Ascending aorta (tissue), 2 donors: ENCODE results near the gene POF1B. TPM values are rescaled to one million over a fixed set of nuclear protein-coding genes. Genes with fewer than 3 reads are reported as not detected.

Source experiments
- DNase-seq, 2 donors: peaks; one replicate each; pipeline ENCODE4 v3.0.0-alpha.2; 2019; ENCODE audit warnings: low spot score in 2 of 2
- H3K27ac ChIP-seq, 2 donors: fragments of 200-600 bp; sonication (generic); one replicate each; pipeline ENCODE4 v1.5.1; 2016 to 2017; ENCODE audit warnings: mild to moderate bottlenecking in 1 of 2
- H3K27me3 ChIP-seq: fragments of 200-600 bp; sonication (generic); one replicate; pipeline ENCODE4 v1.5.1; 2017
- H3K36me3 ChIP-seq, 2 donors: fragments of 200-600 bp; sonication (generic); one replicate each; pipeline ENCODE4 v1.5.1; 2016
- H3K4me1 ChIP-seq, 2 donors: fragments of 200-600 bp; sonication (generic); one replicate each; pipeline ENCODE4 v1.5.1; 2016 to 2017; ENCODE audit warnings: mild to moderate bottlenecking in 1 of 2
- H3K4me3 ChIP-seq, 2 donors: fragments of 200-600 bp; sonication (generic); one replicate each; pipeline ENCODE4 v1.5.1; 2016 to 2017; ENCODE audit warnings: mild to moderate bottlenecking in 1 of 2
- H3K9me3 ChIP-seq, 2 donors: fragments of 200-600 bp; sonication (generic); one replicate each; pipeline ENCODE4 v1.5.1; 2016
- intact Hi-C: fragments of 100-400 bp; cut with DNase I; formaldehyde crosslinking; loops from one replicate; pipeline ENCODE4 v1.15.1; 2023
- total RNA-seq: library from RNA; depleted of rRNA; stranded (reverse); fragments of >200 nt; gene quantifications from one replicate; pipeline ENCODE4 v1.1.0, GENCODE V29; 2016
- TF ChIP-seq, protein P1 (sequence below), 3 experiments: fragments of 200-600 bp in 2 of 3; fragments of 450-650 bp in 1 of 3; sonication (generic) in 2 of 3; IDR thresholded peaks; one replicate each; pipeline ENCODE4 v1.5.1; 2016 to 2019; ENCODE audit warnings: antibody characterized with exemption in 3 of 3, mild to moderate bottlenecking in 1 of 3, moderate library complexity in 1 of 3

The POF1B gene
- total RNA-seq, 1 donor from 2014 or later = 0.21 TPM

DNA sequence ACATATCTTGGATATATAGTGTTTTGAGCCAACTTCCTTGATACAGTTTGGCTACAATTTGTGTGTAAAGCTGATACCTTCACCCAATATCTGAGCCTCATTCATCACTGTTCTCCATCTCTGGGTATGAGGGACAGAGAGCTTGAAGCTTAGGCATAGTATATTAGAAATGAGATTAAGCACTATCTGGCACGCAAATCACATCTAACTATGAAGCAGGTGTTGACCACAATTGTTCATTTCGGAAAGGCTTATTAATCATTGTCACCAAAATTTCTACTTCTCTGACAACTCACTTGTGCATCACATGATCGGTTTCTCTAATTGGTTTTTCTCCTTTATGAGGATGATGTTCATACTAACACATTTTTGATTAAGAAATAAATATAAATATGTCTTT lies 2.1 kb upstream of the POF1B start:
- H3K4me3 ChIP-seq = no peak overlapping the region
- intact Hi-C loops = no loop called here
- DNase-seq = no peak
- H3K27me3 ChIP-seq = no peaks in the 10 kb centered on the region
- no peaks in the 10 kb centered on the region for H3K4me1 ChIP-seq
- no peaks in the 10 kb centered on the region for H3K36me3 ChIP-seq
- TF ChIP-seq, protein P1, sequence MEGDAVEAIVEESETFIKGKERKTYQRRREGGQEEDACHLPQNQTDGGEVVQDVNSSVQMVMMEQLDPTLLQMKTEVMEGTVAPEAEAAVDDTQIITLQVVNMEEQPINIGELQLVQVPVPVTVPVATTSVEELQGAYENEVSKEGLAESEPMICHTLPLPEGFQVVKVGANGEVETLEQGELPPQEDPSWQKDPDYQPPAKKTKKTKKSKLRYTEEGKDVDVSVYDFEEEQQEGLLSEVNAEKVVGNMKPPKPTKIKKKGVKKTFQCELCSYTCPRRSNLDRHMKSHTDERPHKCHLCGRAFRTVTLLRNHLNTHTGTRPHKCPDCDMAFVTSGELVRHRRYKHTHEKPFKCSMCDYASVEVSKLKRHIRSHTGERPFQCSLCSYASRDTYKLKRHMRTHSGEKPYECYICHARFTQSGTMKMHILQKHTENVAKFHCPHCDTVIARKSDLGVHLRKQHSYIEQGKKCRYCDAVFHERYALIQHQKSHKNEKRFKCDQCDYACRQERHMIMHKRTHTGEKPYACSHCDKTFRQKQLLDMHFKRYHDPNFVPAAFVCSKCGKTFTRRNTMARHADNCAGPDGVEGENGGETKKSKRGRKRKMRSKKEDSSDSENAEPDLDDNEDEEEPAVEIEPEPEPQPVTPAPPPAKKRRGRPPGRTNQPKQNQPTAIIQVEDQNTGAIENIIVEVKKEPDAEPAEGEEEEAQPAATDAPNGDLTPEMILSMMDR (IDR thresholded peaks at IDR 0.05) = no peak
- no peaks in the 10 kb centered on the region for H3K9me3 ChIP-seq
- no peak overlapping the region for H3K27ac ChIP-seq

GRCh38 chrX:85378461-85378860 lies 1.0 kb downstream of the POF1B start:
- intact Hi-C loops = no loop called here
- Histone ChIP-seq H3K4me1 (no peaks in the 10 kb centered on the region), H3K27ac (no peak overlapping the region), H3K36me3 (no peaks in the 10 kb centered on the region), H3K4me3 (no peak overlapping the region), H3K27me3 (no peaks in the 10 kb centered on the region), H3K9me3 (no peaks in the 10 kb centered on the region)
- TF ChIP-seq, protein P1 (IDR thresholded peaks at IDR 0.05) = no peak
- no peak for DNase-seq

GRCh38 chrX:85375333-85375738 lies 4.1 kb downstream of the POF1B start:
- no peaks in the 10 kb centered on the region for H3K27me3 ChIP-seq
- H3K4me3 ChIP-seq = no peak overlapping the region
- no peak for DNase-seq
- H3K4me1 ChIP-seq = no peaks in the 10 kb centered on the region
- no peaks in the 10 kb centered on the region for H3K9me3 ChIP-seq
- H3K36me3 ChIP-seq = no peaks in the 10 kb centered on the region
- H3K27ac ChIP-seq = no peak overlapping the region
- TF ChIP-seq, protein P1 (IDR thresholded peaks at IDR 0.05) = no peak
- intact Hi-C loops = no loop called here

GRCh38 chrX:85365370-85365995 lies 14.0 kb downstream of the POF1B start:
- no peaks in the 10 kb centered on the region for H3K27me3 ChIP-seq
- H3K4me3 ChIP-seq = no peak overlapping the region
- no peak for DNase-seq
- H3K9me3 ChIP-seq = no peaks in the 10 kb centered on the region
- intact Hi-C loops = no loop called here
- H3K36me3 ChIP-seq = no peaks in the 10 kb centered on the region
- no peak overlapping the region for H3K27ac ChIP-seq
- no peaks in the 10 kb centered on the region for H3K4me1 ChIP-seq
- TF ChIP-seq, protein P1 (IDR thresholded peaks at IDR 0.05) = no peak

- intact Hi-C loops = no loop called here
- DNase-seq = no peak
- H3K27me3 ChIP-seq = no peaks in the 10 kb centered on the region
- H3K4me1 ChIP-seq = no peaks in the 10 kb centered on the region
- H3K36me3 ChIP-seq = no peaks in the 10 kb centered on the region
- no peak overlapping the region for H3K27ac ChIP-seq
- TF ChIP-seq, protein P1 (IDR thresholded peaks at IDR 0.05) = no peak
- no peak overlapping the region for H3K4me3 ChIP-seq
- H3K9me3 ChIP-seq = no peaks in the 10 kb centered on the region
These were observed 20.4 kb downstream of the POF1B start for GRCh38 chrX:85359051-85359450.

DNA sequence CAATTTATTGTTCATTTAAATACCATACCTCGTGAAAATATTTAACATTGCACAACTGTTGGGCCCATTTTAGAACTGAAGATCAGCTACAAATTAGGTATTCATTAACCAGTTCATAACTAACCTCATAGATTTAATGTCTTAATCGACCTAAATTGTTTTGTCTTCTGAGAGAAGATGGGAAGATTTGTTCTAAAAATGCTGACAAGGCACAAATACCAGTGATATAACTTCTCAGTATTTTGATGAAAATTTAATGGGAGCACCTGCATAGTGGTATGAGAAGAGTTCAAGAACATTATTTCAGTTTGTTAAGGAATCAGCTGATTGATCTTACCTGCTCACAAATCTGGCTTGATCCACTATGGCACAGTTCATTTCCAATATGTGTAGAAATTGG lies 33.9 kb downstream of the POF1B start:
- TF ChIP-seq, protein P1 (IDR thresholded peaks at IDR 0.05) = no peak
- H3K4me3 ChIP-seq = no peak overlapping the region
- intact Hi-C loops = no loop called here
- H3K27me3 ChIP-seq = no peaks in the 10 kb centered on the region
- no peak for DNase-seq
- H3K36me3 ChIP-seq = no peaks in the 10 kb centered on the region
- H3K27ac ChIP-seq = no peak overlapping the region
- no peaks in the 10 kb centered on the region for H3K4me1 ChIP-seq
- H3K9me3 ChIP-seq = no peaks in the 10 kb centered on the region
